DND-41 (cell line): ENCODE measurements around the gene PAPLN.

Experiments used
- ATAC-seq: fragments of 200-7000 bp; cut with Tn5 transposase; 3 replicates; pipeline ENCODE4 v1.9.1; 2021; ENCODE audit warnings: low read depth; ENCODE audit not compliant: insufficient read depth
- DNase-seq: peaks from one replicate; pipeline ENCODE4 v3.0.0-alpha.2; 2020
- H2AFZ ChIP-seq: 2 replicates; pipeline ENCODE4 v1.6.0; 2012; ENCODE audit warnings: low read depth, low read length
- H3K27ac ChIP-seq: 2 replicates; pipeline ENCODE4 v1.5.1; 2012; ENCODE audit warnings: low read length, inconsistent platforms
- H3K27me3 ChIP-seq: fragments of 200-600 bp; sonication (generic); 2 replicates; pipeline ENCODE4 v1.6.0; 2012; ENCODE audit warnings: low read length, mild to moderate bottlenecking, inconsistent platforms; ENCODE audit not compliant: insufficient read depth, poor library complexity
- H3K36me3 ChIP-seq: 2 replicates; pipeline ENCODE4 v1.5.1; 2012; ENCODE audit warnings: low read length, inconsistent platforms; ENCODE audit not compliant: insufficient read depth
- H3K4me1 ChIP-seq: 2 replicates; pipeline ENCODE4 v1.5.1; 2012; ENCODE audit warnings: mild to moderate bottlenecking, low read length; ENCODE audit not compliant: insufficient read depth
- H3K4me2 ChIP-seq: 2 replicates; pipeline ENCODE4 v1.6.0; 2012; ENCODE audit warnings: mild to moderate bottlenecking, moderate library complexity, low read length, inconsistent platforms; ENCODE audit not compliant: insufficient read depth
- H3K4me3 ChIP-seq, 2 experiments: fragments of 200-600 bp in 1 of 2; shearing (Covaris generic) in 1 of 2; 2 replicates each; pipeline ENCODE4 v1.5.1; 2012 to 2016; ENCODE audit warnings: inconsistent platforms in 2 of 2, low read length in 2 of 2, mild to moderate bottlenecking in 2 of 2, low read depth in 1 of 2, moderate library complexity in 1 of 2
- H3K79me2 ChIP-seq: 2 replicates; pipeline ENCODE4 v1.6.0; 2012; ENCODE audit warnings: low read length, inconsistent platforms; ENCODE audit not compliant: insufficient read depth
- H3K9ac ChIP-seq: 2 replicates; pipeline ENCODE4 v1.6.0; 2012; ENCODE audit warnings: low read depth, mild to moderate bottlenecking, inconsistent platforms, low read length, moderate library complexity
- H3K9me3 ChIP-seq: 2 replicates; pipeline ENCODE4 v1.5.1; 2012; ENCODE audit warnings: low read length, moderate library complexity, mild to moderate bottlenecking, inconsistent platforms; ENCODE audit not compliant: insufficient read depth, severe bottlenecking
- H4K20me1 ChIP-seq: 2 replicates; pipeline ENCODE4 v1.6.0; 2012; ENCODE audit warnings: low read length; ENCODE audit not compliant: insufficient read depth
- CTCF ChIP-seq: IDR thresholded peaks from 2 replicates; pipeline ENCODE4 v1.5.1; 2012; ENCODE audit warnings: borderline replicate concordance, low read length, moderate library complexity, mild to moderate bottlenecking; ENCODE audit not compliant: poor library complexity, severe bottlenecking; ENCODE audit errors: extremely low read depth
- EZH2 ChIP-seq: IDR thresholded peaks from 3 replicates; pipeline ENCODE4 v1.6.1; 2012; ENCODE audit warnings: borderline replicate concordance, low read depth, mild to moderate bottlenecking, moderate library complexity, low read length, inconsistent platforms; ENCODE audit not compliant: severe bottlenecking

PAPLN gene

GRCh38 chr14:73283608-73284379 lies 46.5 kb downstream of the PAPLN start:
- Histone ChIP-seq H2AFZ (no peak overlapping the region), H3K27ac (no peak overlapping the region), H3K9me3 (no peaks in the 10 kb centered on the region), H3K4me1 (no peaks in the 10 kb centered on the region), H3K79me2 (no peaks in the 10 kb centered on the region), H4K20me1 (no peaks in the 10 kb centered on the region; the same call in 1 of the 2 replicates), H3K4me2 (no peak overlapping the region), H3K27me3 (no peaks in the 10 kb centered on the region), H3K4me3 (no peak overlapping the region), H3K9ac (no peak overlapping the region), H3K36me3 (peaks cover 63% of the 10 kb centered on the region)
- ATAC-seq (no peak), DNase-seq (no peak)
- no peak for TF ChIP-seq CTCF
- no peak for TF ChIP-seq EZH2

- Histone ChIP-seq H3K27ac (no peak overlapping the region), H4K20me1 (no peaks in the 10 kb centered on the region; the same call in 1 of the 2 replicates), H2AFZ (no peak overlapping the region), H3K27me3 (no peaks in the 10 kb centered on the region), H3K4me3 (no peak overlapping the region), H3K9ac (no peak overlapping the region), H3K79me2 (no peaks in the 10 kb centered on the region), H3K4me2 (no peak overlapping the region), H3K9me3 (no peaks in the 10 kb centered on the region), H3K36me3 (peaks cover 60% of the 10 kb centered on the region), H3K4me1 (no peaks in the 10 kb centered on the region)
- ATAC-seq (no peak), DNase-seq (no peak)
- no peak for TF ChIP-seq CTCF
- TF ChIP-seq EZH2 = no peak
These were observed 48.7 kb downstream of the PAPLN start for GRCh38 chr14:73285979-73286378.

DNA sequence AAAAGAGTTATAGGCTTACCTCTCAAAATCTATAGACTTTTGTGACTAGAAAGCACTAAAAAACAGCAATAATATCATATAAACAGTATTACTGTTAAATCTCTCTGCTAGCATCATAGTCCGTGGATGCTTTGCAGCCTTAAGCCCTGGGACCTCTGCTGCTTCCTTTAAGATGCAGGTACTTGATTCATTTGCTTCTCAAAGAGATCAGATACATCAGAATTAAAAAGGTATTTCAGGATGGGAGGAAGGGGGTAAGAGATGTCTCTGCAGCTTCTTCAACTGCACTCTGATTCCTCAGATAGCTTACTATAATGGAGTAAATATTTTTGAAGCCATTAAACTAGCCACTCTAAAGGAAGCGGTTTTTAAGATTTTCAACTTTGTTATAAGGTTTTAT lies 49.3 kb downstream of the PAPLN start:
- DNase-seq = no peak
- H3K4me2 ChIP-seq = no peak overlapping the region
- no peak overlapping the region for H3K27ac ChIP-seq
- TF ChIP-seq CTCF (no peak), EZH2 (no peak)
- no peaks in the 10 kb centered on the region for H3K9me3 ChIP-seq
- H4K20me1 ChIP-seq = no peaks in the 10 kb centered on the region; the same call in 1 of the 2 replicates
- no peaks in the 10 kb centered on the region for H3K27me3 ChIP-seq
- no peak overlapping the region for H2AFZ ChIP-seq
- no peaks in the 10 kb centered on the region for H3K79me2 ChIP-seq
- no peak overlapping the region for H3K9ac ChIP-seq
- no peaks in the 10 kb centered on the region for H3K4me1 ChIP-seq
- H3K4me3 ChIP-seq = no peak overlapping the region
- H3K36me3 ChIP-seq = peaks cover 54% of the 10 kb centered on the region
- ATAC-seq = no peak

- TF ChIP-seq EZH2 (no peak), CTCF (no peak)
- Histone ChIP-seq H3K4me1 (no peaks in the 10 kb centered on the region), H3K4me3 (no peak overlapping the region), H3K9ac (no peak overlapping the region), H3K27ac (no peak overlapping the region), H2AFZ (no peak overlapping the region), H3K4me2 (no peak overlapping the region), H3K79me2 (no peaks in the 10 kb centered on the region), H3K9me3 (no peaks in the 10 kb centered on the region), H4K20me1 (no peaks in the 10 kb centered on the region), H3K36me3 (peaks cover 52% of the 10 kb centered on the region), H3K27me3 (no peaks in the 10 kb centered on the region)
- ATAC-seq (no peak), DNase-seq (no peak)
These were observed 49.8 kb downstream of the PAPLN start for GRCh38 chr14:73287071-73287470.
